Upper lobe of right lung (tissue), 1 donor: ENCODE results near the gene WFDC6. TPM values are rescaled to one million over a fixed set of nuclear protein-coding genes. Genes with fewer than 3 reads are reported as not detected.

Experiments used
- ATAC-seq: fragments of 200-7000 bp; cut with Tn5 transposase; one replicate; pipeline ENCODE4 v1.9.1; 2020; ENCODE audit warnings: mild to moderate bottlenecking, moderate library complexity
- DNase-seq: peaks from one replicate; pipeline ENCODE4 v3.0.0-alpha.2; 2020
- H3K27ac ChIP-seq: fragments of 200-600 bp; one replicate; pipeline ENCODE4 v1.8.0; 2022
- H3K27me3 ChIP-seq: fragments of 200-600 bp; one replicate; pipeline ENCODE4 v1.8.0; 2022; ENCODE audit warnings: mild to moderate bottlenecking
- H3K36me3 ChIP-seq: fragments of 200-600 bp; one replicate; pipeline ENCODE4 v1.8.0; 2022
- H3K4me1 ChIP-seq: fragments of 200-600 bp; one replicate; pipeline ENCODE4 v1.8.0; 2022
- H3K4me3 ChIP-seq: fragments of 200-600 bp; one replicate; pipeline ENCODE4 v1.8.0; 2022; ENCODE audit warnings: mild to moderate bottlenecking
- H3K9me3 ChIP-seq: fragments of 200-600 bp; one replicate; pipeline ENCODE4 v1.8.0; 2022
- intact Hi-C: fragments of 100-400 bp; cut with DNase I; formaldehyde crosslinking; loops from one replicate; pipeline ENCODE4 v1.11.0; 2022
- total RNA-seq: library from RNA; stranded (reverse); fragmentation: NEBNext Ultra II Directional; extraction: Animal tissue kit (Norgen Biotek cat#: 25700); gene quantifications from one replicate; pipeline ENCODE4 v1.2.1, GENCODE V29; 2021
- TF ChIP-seq, protein P1 (sequence below): fragments of 200-600 bp; IDR thresholded peaks from one replicate; pipeline ENCODE4 v1.8.0; 2022; ENCODE audit warnings: antibody characterized with exemption
- donor health status: DM: no; HTN: yes; CAD: no; lungs with severe emphysema.

The WFDC6 gene
- total RNA-seq, 1 donor from 2014 or later: not detected

DNA sequence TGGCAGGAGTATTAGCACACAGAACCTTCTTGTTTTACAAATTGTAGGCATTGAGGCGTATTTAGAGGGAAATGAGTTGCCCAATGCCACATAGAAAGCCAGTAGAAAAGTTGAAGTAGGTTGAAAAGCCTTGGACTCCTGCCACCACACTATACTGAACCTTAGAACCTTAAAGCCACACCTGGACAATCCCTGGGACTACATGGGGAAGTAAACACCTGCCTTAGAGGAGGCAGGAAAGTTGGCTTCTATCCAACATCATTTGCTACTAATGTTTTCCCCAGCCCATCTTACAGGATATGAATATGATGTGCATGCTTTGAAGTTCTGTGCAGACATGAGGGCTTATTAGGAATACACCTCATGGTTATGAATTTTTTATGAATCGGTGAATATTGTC, 13.2 kb upstream of the WFDC6 start:
- Histone ChIP-seq H3K27me3 (no peaks in the 10 kb centered on the region), H3K36me3 (no peaks in the 10 kb centered on the region)
- no peak for ATAC-seq

DNA sequence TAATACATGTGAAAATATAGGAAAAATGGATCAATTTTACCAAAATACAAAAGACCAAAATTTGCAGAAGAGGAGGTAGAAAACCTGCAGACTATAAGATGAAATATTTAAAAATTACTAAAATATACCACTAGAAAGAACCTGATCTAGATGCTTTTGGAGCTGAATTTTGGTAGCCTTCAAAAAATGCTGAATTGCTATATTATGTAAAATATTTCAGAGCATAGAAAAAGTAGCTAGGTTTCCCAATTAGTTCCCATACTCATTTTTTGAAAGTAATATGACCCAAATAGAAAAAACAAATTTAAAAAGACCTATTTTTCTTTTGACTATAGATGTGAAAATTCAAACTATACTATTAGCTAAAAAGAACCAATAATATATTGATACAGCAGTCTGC, 11.5 kb upstream of the WFDC6 start:
- intact Hi-C loops: no loop called here
- Histone ChIP-seq H3K4me3 (no peak overlapping the region), H3K27ac (no peak overlapping the region), H3K9me3 (no peaks in the 10 kb centered on the region), H3K36me3 (no peaks in the 10 kb centered on the region), H3K4me1 (no peaks in the 10 kb centered on the region), H3K27me3 (no peaks in the 10 kb centered on the region)
- no peak for ATAC-seq
- DNase-seq: no peak
- TF ChIP-seq, protein P1, sequence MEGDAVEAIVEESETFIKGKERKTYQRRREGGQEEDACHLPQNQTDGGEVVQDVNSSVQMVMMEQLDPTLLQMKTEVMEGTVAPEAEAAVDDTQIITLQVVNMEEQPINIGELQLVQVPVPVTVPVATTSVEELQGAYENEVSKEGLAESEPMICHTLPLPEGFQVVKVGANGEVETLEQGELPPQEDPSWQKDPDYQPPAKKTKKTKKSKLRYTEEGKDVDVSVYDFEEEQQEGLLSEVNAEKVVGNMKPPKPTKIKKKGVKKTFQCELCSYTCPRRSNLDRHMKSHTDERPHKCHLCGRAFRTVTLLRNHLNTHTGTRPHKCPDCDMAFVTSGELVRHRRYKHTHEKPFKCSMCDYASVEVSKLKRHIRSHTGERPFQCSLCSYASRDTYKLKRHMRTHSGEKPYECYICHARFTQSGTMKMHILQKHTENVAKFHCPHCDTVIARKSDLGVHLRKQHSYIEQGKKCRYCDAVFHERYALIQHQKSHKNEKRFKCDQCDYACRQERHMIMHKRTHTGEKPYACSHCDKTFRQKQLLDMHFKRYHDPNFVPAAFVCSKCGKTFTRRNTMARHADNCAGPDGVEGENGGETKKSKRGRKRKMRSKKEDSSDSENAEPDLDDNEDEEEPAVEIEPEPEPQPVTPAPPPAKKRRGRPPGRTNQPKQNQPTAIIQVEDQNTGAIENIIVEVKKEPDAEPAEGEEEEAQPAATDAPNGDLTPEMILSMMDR: no peak

More for the DNA sequence above, 13.2 kb upstream of the WFDC6 start:
- no peaks in the 10 kb centered on the region for H3K9me3 ChIP-seq
- H3K27ac ChIP-seq: no peak overlapping the region
- H3K4me1 ChIP-seq: no peaks in the 10 kb centered on the region
- no peak overlapping the region for H3K4me3 ChIP-seq
- TF ChIP-seq, protein P1: no peak
- no peak for DNase-seq
- intact Hi-C loops: no loop called here

DNA sequence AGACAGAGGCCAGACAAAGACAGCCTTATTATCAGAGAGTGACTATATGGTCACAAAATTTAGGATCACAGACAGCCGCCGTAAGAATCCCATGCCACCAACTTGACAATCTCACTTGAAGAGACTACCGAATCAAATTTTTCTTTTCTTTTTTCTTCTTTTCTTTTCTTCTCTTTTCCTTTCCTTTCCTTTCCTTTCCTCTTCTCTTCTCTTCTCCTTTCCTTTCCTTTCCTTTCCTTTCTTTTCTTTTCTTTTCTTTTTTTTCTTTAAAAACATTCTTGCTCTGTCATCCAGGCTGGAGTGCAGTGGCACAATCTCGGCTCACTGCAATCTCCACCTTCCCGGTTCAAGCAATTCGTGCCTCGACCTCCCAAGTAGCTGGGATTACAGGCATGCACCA, 9.1 kb upstream of the WFDC6 start:
- no peaks in the 10 kb centered on the region for H3K4me1 ChIP-seq
- H3K9me3 ChIP-seq: no peaks in the 10 kb centered on the region
- H3K36me3 ChIP-seq: no peaks in the 10 kb centered on the region
- TF ChIP-seq, protein P1: no peak
- no peak overlapping the region for H3K27ac ChIP-seq
- H3K4me3 ChIP-seq: no peak overlapping the region
- no peaks in the 10 kb centered on the region for H3K27me3 ChIP-seq
- intact Hi-C loops: loop anchor here (10.0 kb wide), 1 partner anchor 226 kb away; no protein-coding TSS in a partner anchor
- ATAC-seq: no peak
- DNase-seq: no peak

DNA sequence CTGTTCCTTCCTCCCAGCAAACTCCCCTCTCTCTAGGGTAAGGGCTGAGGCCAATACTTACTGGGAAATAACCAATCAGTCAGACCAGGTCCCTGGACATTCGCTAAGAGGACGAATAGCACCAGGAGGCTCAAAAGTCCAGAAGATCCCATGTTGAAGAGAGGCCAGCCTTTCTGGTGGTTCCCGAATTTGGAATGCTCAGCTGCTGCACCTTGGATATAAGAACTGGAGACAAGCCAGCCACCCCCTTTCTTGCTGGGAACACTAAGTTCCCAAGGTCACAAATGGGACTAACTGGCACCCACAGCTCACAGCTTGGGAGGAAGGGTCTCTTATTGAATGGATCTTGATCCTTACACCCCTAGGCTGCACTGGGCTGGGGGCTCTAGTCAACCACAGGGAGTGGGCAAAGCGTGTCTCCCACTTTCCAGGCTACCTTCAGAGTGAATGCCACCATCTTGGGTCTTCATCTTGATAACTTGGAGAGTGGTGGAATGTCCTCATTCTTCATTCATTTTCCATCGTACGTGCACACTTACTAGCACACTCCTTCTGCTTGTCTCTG, 8.0 kb upstream of the WFDC6 start, which contains the start of gene EPPIN:
Gene EPPIN, minus strand, starts transcription at position 196 of the 565 bp plus-strand sequence. Its CDS starts 44 bp downstream, at position 152.
- no peaks in the 10 kb centered on the region for H3K4me1 ChIP-seq
- no peaks in the 10 kb centered on the region for H3K36me3 ChIP-seq
- ATAC-seq: no peak
- TF ChIP-seq, protein P1: no peak
- DNase-seq: no peak
- H3K9me3 ChIP-seq: no peaks in the 10 kb centered on the region
- H3K4me3 ChIP-seq: no peak within 1 kb of the TSS
- H3K27me3 ChIP-seq: no peaks in the 10 kb centered on the region
- no peak within 1 kb of the TSS for H3K27ac ChIP-seq
- intact Hi-C loops: loop anchor here (10.0 kb wide), 1 partner anchor 228 kb away; no protein-coding TSS in a partner anchor

DNA sequence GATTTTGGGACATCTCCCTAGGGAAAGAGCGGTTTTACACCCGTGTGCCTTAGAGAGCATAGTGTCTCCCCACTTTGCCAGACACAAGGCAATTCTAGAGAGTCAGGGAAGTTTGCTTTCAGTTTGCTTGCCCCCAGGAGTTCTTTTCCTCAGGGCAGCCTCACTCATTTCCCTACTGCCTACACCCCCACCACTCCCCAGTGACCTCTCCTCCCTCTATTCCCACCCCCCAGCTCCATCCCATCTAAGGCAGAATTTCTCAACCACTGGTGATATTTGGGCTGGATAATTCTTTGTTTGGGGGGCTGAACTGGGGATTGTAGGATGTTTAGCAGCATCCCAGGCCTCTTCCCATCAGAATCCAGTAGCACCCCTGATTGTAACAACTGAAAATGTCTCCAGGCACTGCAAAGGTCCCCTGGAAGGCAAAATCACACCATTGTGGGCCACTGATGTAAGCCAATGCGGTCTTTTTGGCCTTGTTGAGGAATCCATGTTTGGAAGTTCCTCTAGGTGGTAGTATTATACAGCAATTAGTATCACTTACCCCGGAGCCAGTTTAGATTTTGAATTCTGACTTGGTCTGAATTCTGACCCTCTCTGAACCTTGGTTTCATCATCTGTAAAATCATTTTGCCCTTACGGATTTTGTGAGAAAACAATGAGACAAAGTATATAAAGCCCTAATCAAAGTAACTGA, 6.6 kb upstream of the WFDC6 start:
- H3K27me3 ChIP-seq: no peaks in the 10 kb centered on the region
- H3K4me1 ChIP-seq: no peaks in the 10 kb centered on the region
- ATAC-seq (peak; percentile 81), DNase-seq (no peak)
- TF ChIP-seq, protein P1: peak; percentile 39
- no peak overlapping the region for H3K27ac ChIP-seq
- H3K9me3 ChIP-seq: no peaks in the 10 kb centered on the region
- intact Hi-C loops: loop anchor here (10.0 kb wide), 1 partner anchor 229 kb away; no protein-coding TSS in a partner anchor
- no peak overlapping the region for H3K4me3 ChIP-seq
- H3K36me3 ChIP-seq: no peaks in the 10 kb centered on the region
